Panc1 (cell line): Measurements from ENCODE around the gene VNN1. TPM values are rescaled to one million over a fixed set of nuclear protein-coding genes. Genes with fewer than 3 reads are reported as not detected.

Experiments used
- ATAC-seq: fragments of 200-7000 bp; cut with Tn5 transposase; 2 replicates; pipeline ENCODE4 v1.9.1; 2020; ENCODE audit warnings: mild to moderate bottlenecking, moderate library complexity
- BruUV-seq: library from RNA; stranded (reverse); fragments of 400-500 nt; replicated peaks from 2 replicates; lab custom pipeline; 2021; lab: Mats Ljungman, UMichigan
- CTCF ChIA-PET: fragments of 300-600 bp; sonication (Branson Sonifier 250); formaldehyde crosslinking; loops from one replicate; lab custom pipeline; 2022; ENCODE audit warnings: antibody characterized with exemption; lab: Charles Lee
- POLR2A ChIA-PET: fragments of 300-600 bp; sonication (Branson Sonifier 250); formaldehyde crosslinking; loops from one replicate; lab custom pipeline; 2022; ENCODE audit warnings: antibody characterized with exemption; lab: Charles Lee
- DNase-seq: peaks from one replicate; pipeline ENCODE4 v3.0.0-alpha.2; 2010; ENCODE audit warnings: low read depth, low spot score
- H3K27ac ChIP-seq: 2 replicates; pipeline ENCODE4 v1.5.1; 2011; ENCODE audit warnings: mild to moderate bottlenecking, low read length, inconsistent platforms
- H3K27me3 ChIP-seq: fragments of 200-500 bp; sonication (Bioruptor generic); 2 replicates; pipeline ENCODE4 v1.6.0; 2014; ENCODE audit warnings: low read length, inconsistent platforms; ENCODE audit not compliant: control insufficient read depth, insufficient read depth
- H3K36me3 ChIP-seq: fragments of 200-500 bp; sonication (Bioruptor generic); 2 replicates; pipeline ENCODE4 v1.5.1; 2014; ENCODE audit warnings: inconsistent platforms, mild to moderate bottlenecking, low read length, moderate library complexity; ENCODE audit not compliant: control insufficient read depth, insufficient read depth
- H3K4me1 ChIP-seq: 2 replicates; pipeline ENCODE4 v1.5.1; 2011; ENCODE audit warnings: inconsistent platforms, mild to moderate bottlenecking, low read length, moderate library complexity; ENCODE audit not compliant: control insufficient read depth, insufficient read depth
- H3K4me3 ChIP-seq, 2 experiments: 2 replicates each; pipeline ENCODE4 v1.5.1; 2011 to 2012; ENCODE audit warnings: low read depth in 2 of 2, low read length in 2 of 2, mild to moderate bottlenecking in 2 of 2, inconsistent platforms in 1 of 2, moderate library complexity in 1 of 2
- H3K9me3 ChIP-seq: fragments of 200-500 bp; sonication (Bioruptor generic); 2 replicates; pipeline ENCODE4 v1.5.1; 2014; ENCODE audit warnings: low read depth, mild to moderate bottlenecking, inconsistent platforms, low read length, moderate library complexity; ENCODE audit not compliant: control insufficient read depth, insufficient read depth
- POLR2AphosphoS5 ChIP-seq: IDR thresholded peaks from 2 replicates; pipeline ENCODE4 v1.6.1; 2012; ENCODE audit warnings: mild to moderate bottlenecking, low read depth, low read length, moderate library complexity
- SIN3A ChIP-seq: IDR thresholded peaks from 2 replicates; pipeline ENCODE4 v1.6.1; 2012; ENCODE audit warnings: low read depth, mild to moderate bottlenecking, low read length, moderate library complexity, borderline replicate concordance; ENCODE audit not compliant: insufficient read depth
- TCF7L2 ChIP-seq: IDR thresholded peaks from 2 replicates; pipeline ENCODE4 v1.6.1; 2011; ENCODE audit warnings: mild to moderate bottlenecking, low read depth, low read length, inconsistent platforms
- in situ Hi-C: cut with HindIII; loops from 2 replicates; pipeline ENCODE4 v1.10.0; 2016; ENCODE audit warnings: low sequenced_read_pairs, low pct_unique_long_range_greater_than_20kb
- intact Hi-C: fragments of 100-400 bp; cut with micrococcal nuclease; formaldehyde crosslinking; loops from one replicate; pipeline ENCODE4 v1.10.0; 2022; ENCODE audit not compliant: unreplicated experiment
- total RNA-seq: library from RNA; stranded (reverse); gene quantifications from one replicate; pipeline ENCODE4 v1.2.1, GENCODE V29; 2021; ENCODE audit not compliant: unreplicated experiment
- TF ChIP-seq, protein P1 (sequence below): fragments of 450-650 bp; IDR thresholded peaks from 2 replicates; pipeline ENCODE4 v1.5.1; 2017; ENCODE audit warnings: mild to moderate bottlenecking
- TF ChIP-seq, protein P2 (sequence below), 2 experiments: IDR thresholded peaks; 2 replicates each; pipeline ENCODE4 v1.6.1; 2011 to 2012; ENCODE audit warnings: low read depth in 2 of 2, control low read depth in 1 of 2, low read length in 1 of 2, mild to moderate bottlenecking in 1 of 2, moderate library complexity in 1 of 2; ENCODE audit not compliant: insufficient read depth in 1 of 2

VNN1 gene
- total RNA-seq, 1 experiment from 2014 or later, result not detected

DNA sequence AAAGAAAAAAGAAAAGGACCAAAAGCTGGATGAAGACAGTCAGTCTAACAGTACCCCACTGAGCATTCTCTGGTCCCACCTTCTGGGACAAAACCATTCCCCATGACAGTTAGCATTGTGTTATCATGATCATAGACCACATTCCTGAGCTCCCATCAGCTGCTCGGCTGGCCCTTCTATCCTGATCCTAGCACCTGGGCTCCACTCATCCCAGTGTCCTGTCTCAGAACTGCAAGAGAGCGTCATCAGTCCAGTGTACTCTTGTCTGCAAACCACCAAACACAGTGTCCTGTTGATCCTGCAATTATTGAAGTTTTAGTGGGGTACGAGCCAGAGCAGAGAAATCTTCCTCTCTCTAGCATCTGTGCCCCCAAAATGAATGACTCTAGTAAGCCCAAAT lies 38.9 kb downstream of the VNN1 start:
- POLR2A ChIA-PET, result no interaction called here
- Histone ChIP-seq H3K4me3 (no peak overlapping the region), H3K27me3 (no peaks in the 10 kb centered on the region), H3K4me1 (no peaks in the 10 kb centered on the region), H3K27ac (no peak overlapping the region), H3K9me3 (no peaks in the 10 kb centered on the region), H3K36me3 (no peaks in the 10 kb centered on the region)
- no TSS peak for BruUV-seq
- CTCF ChIA-PET, result no interaction called here
- DNase-seq (no peak), ATAC-seq (no peak)
- intact Hi-C loops (no loop called here), in situ Hi-C loops (no loop called here)
- TF ChIP-seq POLR2AphosphoS5 (no peak), TCF7L2 (no peak), SIN3A (no peak)
- TF ChIP-seq, protein P1, sequence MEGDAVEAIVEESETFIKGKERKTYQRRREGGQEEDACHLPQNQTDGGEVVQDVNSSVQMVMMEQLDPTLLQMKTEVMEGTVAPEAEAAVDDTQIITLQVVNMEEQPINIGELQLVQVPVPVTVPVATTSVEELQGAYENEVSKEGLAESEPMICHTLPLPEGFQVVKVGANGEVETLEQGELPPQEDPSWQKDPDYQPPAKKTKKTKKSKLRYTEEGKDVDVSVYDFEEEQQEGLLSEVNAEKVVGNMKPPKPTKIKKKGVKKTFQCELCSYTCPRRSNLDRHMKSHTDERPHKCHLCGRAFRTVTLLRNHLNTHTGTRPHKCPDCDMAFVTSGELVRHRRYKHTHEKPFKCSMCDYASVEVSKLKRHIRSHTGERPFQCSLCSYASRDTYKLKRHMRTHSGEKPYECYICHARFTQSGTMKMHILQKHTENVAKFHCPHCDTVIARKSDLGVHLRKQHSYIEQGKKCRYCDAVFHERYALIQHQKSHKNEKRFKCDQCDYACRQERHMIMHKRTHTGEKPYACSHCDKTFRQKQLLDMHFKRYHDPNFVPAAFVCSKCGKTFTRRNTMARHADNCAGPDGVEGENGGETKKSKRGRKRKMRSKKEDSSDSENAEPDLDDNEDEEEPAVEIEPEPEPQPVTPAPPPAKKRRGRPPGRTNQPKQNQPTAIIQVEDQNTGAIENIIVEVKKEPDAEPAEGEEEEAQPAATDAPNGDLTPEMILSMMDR, result no peak
- TF ChIP-seq, protein P2, sequence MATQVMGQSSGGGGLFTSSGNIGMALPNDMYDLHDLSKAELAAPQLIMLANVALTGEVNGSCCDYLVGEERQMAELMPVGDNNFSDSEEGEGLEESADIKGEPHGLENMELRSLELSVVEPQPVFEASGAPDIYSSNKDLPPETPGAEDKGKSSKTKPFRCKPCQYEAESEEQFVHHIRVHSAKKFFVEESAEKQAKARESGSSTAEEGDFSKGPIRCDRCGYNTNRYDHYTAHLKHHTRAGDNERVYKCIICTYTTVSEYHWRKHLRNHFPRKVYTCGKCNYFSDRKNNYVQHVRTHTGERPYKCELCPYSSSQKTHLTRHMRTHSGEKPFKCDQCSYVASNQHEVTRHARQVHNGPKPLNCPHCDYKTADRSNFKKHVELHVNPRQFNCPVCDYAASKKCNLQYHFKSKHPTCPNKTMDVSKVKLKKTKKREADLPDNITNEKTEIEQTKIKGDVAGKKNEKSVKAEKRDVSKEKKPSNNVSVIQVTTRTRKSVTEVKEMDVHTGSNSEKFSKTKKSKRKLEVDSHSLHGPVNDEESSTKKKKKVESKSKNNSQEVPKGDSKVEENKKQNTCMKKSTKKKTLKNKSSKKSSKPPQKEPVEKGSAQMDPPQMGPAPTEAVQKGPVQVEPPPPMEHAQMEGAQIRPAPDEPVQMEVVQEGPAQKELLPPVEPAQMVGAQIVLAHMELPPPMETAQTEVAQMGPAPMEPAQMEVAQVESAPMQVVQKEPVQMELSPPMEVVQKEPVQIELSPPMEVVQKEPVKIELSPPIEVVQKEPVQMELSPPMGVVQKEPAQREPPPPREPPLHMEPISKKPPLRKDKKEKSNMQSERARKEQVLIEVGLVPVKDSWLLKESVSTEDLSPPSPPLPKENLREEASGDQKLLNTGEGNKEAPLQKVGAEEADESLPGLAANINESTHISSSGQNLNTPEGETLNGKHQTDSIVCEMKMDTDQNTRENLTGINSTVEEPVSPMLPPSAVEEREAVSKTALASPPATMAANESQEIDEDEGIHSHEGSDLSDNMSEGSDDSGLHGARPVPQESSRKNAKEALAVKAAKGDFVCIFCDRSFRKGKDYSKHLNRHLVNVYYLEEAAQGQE (IDR thresholded peaks at IDR 0.05; ENCODE audit: insufficient read depth in 1 of 2, low read depth in 2 of 2, low read length in 1 of 2), result no peak

DNA sequence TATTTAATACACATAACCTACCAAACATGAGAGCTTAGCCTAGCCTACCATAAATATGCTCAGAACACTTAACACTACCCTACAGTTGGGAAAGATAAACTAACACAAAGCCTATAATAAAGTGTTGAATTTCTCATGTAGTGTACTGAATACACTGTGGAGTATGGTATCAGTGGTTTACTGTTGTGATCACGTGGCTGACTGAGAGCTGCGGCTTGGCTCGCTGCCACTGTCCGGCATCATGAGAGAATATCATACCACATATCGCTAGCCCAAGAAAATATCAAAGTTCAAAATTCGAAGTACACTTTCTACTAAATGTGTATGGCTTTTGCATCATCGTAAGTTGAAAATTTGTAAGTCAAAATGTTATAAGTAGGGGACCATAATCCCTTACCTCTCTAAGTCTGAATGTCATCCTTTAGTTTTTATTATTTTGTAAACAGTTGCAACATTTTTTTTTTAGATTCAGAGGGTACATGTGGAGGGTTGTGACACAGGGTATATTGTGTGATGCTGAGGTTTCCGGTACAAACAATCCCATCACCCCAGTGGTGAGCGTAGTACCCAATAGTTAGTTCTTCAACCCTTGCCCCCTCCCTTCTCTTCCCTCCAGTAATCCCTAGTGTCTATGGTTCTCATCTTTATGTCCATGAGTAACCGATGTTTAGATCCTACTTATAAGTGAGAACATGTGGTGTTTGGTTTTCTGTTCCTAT lies 40.3 kb downstream of the VNN1 start:
- in situ Hi-C loops, result no loop called here
- CTCF ChIA-PET, result no interaction called here
- intact Hi-C loops, result no loop called here
- TF ChIP-seq TCF7L2 (no peak), POLR2AphosphoS5 (no peak), SIN3A (no peak)
- TF ChIP-seq, protein P1, result no peak
- TF ChIP-seq, protein P2 (IDR thresholded peaks at IDR 0.05; ENCODE audit: insufficient read depth in 1 of 2, low read depth in 2 of 2, low read length in 1 of 2), result no peak
- no TSS peak for BruUV-seq
- DNase-seq, result no peak
- Histone ChIP-seq H3K27ac (no peak overlapping the region), H3K4me1 (no peaks in the 10 kb centered on the region), H3K36me3 (no peaks in the 10 kb centered on the region), H3K27me3 (no peaks in the 10 kb centered on the region), H3K9me3 (no peaks in the 10 kb centered on the region), H3K4me3 (no peak overlapping the region)
- no peak for ATAC-seq
- POLR2A ChIA-PET, result no interaction called here
